Measurements from ENCODE around the gene MAPKAP1.

Gene MAPKAP1

DNA sequence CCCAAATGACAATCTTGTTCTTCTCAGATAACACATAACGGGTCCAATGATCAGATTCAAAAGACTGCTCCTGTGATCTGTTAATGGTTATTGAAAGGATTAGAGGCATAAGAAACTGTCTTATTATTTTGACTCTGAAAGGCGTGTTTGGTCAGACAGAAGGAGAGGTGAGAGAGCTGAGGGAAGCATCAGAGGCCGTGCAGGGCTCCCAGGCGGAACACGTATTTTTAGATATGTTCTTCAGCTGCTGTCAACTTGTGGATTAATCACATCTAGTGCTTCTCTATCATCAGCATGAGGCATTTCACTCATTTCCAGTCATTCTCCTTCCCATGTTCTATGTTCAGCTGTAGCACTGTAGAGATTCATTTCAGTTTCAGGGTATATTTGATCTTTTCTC, 199.8 kb downstream of the MAPKAP1 start:
- DNase-seq: no peak

DNA sequence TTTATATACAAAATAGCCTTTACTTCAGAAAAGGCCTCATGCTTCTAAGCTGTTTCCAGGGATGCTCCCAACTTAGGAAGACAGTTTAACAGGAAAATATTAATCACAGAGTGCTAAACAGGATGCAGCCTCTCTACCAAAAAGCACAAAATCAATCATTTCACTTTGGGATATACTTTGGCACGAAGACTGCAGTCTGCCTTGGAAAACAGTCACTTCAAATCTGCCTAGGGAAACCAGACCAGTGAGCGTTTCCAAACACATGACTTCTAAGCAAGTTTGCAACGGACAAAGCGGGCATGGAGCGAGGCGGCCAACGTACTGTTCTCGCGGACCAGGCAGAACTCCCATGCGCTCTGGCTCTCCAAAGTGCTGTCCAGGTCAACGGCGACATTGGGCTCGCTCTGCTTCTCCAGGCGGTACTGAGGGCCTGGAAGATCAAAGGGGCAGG, 201.0 kb downstream of the MAPKAP1 start:
- DNase-seq: no peak

DNA sequence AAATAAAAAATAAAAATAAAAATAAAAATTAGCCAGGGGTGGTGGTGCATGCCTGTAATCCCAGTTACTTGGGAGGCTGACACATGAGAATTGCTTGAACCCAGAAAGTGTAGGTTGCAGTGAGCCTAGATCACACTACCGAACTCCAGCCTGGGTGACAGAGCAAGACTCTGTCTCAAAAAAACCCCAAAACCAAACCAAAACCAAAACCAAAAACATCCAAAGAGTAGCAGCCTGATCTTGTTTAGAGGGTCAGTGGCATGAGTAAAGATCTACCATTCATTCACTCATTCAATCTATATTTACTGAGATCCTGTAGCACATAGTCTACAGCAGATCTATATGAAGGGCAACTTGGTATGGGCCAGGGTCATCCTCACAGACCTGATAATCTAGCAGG, 202.4 kb downstream of the MAPKAP1 start:
- DNase-seq: no peak

DNA sequence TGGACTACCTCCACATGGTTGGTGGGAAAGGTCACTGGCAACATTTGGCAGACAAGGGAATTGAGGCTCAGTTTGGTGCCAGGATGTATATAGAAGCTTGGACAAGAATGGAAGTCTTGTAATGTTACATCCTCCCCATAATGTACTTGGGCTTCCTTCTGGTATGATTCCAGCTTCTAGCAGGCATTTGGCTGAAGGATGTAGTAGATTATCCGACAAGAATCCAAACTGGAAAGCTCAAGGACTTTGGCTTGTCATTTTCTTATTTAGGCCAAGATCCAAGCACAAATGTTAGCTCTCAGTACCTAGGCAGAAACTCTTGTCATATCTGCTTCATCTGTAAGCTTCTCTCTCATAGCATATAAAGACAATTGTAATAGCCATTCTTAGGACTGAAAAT, 209.1 kb downstream of the MAPKAP1 start:
- no peak for DNase-seq

DNA sequence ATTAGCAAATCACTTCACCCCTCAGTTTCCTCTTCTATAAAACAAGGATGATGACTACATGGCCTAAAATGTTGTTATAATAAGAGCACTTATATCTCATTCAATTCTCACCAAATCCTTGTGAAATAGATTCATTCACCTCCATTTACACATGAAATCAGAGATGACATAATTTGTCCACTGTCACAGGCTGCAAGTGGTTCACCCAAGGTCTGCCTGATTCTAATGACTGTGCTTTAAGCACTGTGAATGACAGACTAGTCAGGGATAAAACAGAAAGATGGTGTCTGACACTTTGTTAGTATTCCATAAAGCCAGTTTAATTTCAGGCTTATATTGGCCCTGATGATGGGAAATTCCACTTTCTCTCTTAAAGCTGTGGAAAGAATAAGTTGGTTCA, 209.5 kb downstream of the MAPKAP1 start:
- DNase-seq: no peak

DNA sequence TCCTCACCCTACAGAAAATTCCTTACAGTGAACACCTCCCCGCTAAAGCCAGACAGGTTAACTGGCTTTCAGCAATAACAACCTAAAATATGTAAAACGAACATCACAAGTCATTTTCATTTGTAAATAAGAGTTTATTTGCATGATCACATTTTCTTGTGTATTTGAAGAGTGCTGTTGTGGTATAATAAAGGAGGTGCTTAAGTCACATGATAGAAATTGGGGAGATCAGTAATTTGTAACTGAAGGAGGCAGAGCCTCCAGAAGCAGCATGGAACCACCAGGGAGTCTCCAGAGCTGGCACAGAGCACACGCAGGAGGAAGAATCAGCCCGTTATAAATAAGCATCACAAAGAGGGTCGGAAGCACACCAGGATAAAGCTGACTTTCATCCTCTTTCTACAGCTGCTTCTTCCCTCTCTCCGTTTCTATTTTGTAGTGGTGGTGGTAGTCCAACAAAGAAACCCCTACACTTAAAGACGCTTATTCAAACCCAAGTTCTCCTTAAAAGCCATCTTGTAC, 210.6 kb downstream of the MAPKAP1 start:
- no peak for DNase-seq

DNA sequence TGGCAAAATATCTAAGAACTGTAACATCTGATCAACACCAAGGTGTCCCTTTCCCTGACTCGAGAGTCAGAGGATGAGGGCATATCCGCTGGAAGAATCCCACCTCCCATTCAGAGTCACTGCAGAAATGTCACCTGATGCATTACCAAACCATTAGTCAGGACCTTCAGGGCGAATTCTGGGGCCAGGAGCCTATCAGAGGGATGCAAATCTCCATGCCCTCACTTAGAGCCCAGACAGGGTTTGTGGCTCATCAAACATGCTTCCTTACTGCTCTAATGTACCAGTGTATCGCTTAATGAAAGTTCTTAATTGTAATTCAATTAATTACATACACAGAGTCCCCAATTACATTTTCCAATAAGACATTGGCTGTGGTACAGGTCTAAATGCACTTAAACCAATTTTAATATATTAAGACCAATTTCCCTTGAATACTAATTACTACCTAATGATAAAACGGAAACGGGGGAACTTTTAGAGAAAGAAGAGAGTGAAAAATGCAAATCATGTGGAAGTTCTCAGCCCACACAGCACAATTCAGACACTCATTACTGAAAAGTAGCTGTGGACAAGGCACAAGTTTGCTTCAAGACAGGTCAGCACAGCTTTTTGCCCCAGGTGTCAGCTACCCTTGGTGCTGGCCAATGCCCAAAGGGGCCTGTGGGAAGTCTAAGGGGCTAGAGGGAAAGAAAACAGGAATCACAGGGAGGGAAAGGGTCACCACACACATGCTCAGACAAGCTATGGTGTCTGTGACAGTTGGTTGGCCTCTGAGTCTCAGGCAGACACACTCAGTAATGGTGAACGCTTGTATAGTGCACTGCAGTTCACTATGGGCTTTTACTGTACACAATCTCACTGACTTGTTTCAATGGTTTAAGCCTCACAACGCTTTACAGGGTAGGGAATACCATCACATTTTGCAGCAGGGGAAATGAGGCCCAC, 211.6 kb downstream of the MAPKAP1 start:
- no peak for DNase-seq

DNA sequence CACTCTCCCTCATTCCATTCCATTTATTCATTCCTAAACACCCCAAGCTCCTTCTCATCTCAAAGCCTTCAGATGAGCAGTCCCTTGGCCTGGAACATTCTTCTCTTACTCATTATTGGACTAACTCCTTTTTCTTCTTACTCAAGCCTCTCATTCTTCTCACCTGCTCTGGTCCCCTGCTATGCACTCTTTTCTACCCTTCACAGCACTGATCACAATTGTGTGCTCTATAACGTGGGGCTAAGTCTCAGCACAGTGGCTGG, 212.4 kb downstream of the MAPKAP1 start:
- no peak for DNase-seq

DNA sequence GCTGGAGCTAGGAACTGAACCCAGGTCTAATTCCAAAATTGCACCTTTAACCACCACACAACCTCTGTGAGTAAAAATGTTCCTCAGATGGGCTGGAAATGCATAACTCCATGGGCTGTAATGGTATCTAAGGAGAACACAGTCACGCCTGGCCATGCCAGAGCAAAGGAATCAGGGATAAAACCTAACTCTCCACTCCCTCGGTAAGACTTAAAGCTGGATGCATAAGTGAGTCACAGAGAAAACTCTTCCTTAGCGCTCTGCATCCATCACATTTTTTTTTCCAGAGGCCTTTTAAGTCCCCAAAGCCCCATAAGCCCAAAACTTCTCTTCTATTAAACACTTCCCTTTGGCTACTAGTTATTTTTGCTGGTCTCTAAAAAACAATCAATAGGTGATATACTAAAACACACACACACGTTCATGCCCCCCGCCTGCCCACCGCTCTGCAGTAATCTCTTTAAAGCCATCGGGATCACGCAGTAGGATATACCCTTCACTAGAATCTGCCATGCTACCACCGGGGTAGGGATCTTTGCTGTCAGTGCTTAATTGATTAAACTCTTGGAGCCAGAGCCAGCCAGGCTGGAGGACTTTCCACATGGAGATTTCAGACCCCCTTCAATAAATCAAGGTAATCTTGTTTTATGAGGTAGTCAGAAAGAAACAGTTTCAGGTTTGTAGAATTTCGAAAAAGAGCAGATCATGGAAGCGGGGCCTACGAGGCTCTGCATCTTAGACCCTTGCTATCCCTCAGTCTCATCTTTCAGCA, 212.9 kb downstream of the MAPKAP1 start:
- no peak for DNase-seq

DNA sequence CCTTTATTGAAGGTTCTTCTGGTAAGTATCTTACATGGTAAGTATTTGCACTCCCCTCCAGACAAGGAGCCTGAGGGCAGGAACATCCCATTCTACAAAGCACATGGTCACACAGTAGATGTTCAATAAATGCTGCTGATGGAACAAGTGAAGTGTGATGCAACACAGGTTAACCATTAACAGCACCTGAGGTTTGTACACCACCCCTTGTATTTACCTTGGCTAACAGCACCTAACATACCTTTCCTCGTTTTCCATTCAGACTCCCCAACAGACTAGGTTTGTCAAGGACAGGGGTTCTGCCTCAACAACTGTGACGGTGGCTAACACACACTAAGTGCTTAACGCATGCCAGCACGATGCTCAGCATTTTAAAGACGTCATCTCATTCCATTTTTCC, 213.6 kb downstream of the MAPKAP1 start:
- no peak for DNase-seq

DNA sequence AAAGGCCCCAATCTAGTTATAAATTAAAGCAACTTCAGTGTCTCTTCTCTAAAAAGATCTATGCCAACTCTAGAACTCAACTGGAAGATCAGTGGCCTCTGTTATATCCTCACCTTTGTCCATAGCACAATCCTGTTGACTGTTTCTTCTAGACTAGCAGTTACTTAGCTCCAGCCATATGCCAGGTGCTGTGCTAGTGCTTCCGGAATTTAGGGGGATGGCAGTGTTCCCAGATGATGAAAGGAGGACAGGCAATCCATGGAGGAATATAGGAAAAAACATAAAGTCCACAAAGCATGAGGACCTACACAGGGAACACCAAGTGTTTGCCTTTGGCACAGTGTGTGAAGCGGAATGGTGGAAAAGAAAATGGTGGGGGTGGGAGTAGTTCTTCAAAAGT, 214.3 kb downstream of the MAPKAP1 start:
- no peak for DNase-seq

DNA sequence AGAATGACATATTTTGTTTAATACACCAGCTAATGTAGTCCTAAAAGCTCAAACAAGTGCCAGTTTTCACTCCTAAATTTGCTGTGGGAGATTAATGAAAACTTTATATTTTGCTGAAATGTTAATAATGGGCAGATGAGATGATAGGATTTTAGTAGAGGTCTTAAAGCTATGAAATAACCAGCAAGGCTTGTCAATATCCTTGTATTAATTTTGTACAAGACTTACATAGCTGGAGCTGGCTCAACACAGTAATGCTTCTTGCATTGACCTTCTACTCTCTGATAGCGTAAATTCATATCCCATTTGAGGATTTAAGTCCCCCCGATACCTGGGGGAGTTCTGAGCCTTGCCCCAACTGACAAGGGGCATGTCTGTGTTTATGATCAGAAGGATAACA, 219.2 kb downstream of the MAPKAP1 start:
- DNase-seq: no peak

DNA sequence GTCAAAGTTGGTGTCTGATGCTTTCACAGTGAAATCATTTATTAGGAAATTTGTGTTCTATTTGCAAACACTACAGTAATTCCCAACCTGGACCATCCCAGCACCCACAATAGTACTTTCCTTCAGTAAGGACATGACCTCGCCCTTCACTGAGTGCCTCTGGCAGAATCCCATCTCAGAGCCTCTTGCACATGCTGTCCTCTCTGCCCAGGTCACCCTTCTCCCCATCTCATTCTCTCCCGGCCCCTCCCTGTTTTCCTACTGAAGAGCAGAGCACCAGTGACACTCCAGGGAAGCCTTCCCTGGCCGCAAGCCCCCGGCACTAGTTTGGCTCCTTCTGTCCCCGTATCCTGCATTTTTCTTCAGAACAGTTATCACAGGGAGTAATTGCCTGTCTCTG, 220.4 kb downstream of the MAPKAP1 start:
- no peak for DNase-seq

DNA sequence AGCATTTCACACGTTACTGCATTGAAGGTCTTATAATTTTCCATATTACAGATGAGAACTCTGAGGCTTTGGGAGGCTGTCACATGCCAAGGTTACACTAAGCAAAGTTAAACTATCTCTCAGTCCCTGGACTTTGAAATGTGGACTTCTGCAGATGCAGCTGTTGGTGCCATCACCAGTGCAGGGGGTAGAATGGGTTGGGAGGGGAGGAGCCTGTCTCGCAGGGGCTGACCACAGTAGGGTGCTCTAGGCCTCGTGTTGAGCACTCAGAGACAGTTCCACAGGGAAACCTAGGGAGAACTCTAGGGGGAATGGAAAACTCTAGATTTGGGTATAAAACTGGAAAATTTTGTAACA, 220.9 kb downstream of the MAPKAP1 start:
- DNase-seq: no peak

DNA sequence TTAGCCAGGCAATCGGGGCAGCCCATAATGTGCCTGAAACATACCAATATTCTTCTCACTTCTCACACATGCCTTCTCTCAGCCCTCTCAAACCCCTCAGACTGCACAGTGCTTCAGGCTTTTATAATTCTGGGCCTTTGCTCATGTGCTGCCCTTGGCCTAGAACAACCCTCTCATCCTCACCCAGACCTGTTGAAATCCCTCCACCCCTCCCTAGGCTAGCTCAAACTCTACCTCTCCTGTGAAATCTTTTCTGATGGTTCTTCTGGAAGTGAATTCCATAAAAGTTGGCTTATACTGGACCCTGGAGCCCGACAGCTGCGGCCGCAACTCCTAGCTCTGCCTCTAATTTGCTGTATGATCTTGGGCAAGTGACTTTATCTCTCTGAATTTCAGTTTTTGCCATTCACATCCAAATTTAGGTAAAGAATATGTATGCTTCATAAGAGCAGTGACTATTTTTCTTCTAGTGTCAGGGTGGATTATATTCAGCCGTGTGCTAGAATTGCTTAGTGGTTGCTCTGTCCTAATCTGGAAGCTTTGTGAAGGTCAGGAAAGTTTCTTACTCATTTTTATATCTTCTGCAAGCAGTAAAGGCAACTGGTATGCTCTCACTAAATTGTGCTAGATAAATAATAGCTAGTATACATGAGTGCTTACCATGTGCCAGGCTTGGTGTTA, 221.4 kb downstream of the MAPKAP1 start:
- DNase-seq: no peak

DNA sequence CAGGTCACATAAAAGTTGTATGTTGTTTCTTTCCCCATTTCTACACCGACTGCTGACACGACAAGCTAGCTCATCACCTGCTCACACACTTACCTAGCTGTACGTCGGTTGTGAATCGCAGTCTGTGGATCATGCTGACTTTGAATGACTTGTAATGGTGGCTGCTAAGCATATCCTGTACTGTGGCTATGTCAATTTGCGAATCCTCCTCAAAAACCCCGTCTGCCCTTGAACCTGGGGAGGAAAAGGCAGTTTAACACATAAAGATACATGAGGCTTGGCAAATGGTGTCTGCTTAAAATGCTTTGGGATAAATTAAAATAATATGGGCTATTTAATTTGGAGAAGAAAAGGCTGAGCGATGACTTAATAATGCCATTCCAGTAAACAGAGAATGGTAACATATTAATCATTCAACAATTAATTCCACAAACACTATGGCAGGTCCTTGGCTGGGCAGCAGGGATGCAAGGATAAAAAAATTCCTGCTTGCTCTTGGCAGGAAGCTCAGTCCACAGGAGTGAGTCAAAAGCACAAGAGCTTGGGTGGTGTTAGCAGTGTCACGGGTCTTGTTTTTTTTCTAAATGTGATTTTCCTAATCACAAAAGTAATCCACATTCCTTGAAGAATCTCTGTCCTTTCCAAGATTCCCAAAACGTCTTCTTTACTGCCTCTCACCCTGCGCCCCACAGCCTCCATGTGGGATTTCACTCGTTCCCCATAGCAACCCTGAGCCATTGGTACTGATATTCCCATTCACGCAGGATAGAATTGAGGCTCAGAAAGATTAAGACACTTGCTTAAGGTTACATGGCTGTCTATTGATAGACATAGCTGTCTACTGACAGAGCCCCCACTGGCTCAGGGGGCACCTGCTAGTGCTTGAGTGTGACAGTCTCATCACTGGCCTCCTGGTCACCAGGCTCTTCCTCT, 222.4 kb downstream of the MAPKAP1 start:
- DNase-seq: no peak

DNA sequence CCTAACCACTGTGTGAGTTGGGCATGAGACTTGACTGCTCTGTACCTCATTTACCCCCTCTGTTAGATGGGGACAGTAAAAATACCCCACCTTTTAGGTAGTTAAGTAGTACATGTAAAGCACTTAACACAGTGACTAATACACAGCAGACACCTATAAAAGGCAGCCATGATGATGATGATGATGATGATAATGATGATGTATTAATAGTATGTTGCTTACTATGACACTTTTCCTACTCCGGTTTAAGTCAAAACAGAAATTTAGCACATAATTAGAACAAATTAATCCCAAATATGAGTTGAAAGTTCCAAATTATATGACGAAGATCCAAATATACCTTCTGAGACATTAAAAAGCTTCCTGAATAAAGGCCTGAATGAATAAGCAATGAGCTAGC, 223.3 kb downstream of the MAPKAP1 start:
- DNase-seq: no peak

DNA sequence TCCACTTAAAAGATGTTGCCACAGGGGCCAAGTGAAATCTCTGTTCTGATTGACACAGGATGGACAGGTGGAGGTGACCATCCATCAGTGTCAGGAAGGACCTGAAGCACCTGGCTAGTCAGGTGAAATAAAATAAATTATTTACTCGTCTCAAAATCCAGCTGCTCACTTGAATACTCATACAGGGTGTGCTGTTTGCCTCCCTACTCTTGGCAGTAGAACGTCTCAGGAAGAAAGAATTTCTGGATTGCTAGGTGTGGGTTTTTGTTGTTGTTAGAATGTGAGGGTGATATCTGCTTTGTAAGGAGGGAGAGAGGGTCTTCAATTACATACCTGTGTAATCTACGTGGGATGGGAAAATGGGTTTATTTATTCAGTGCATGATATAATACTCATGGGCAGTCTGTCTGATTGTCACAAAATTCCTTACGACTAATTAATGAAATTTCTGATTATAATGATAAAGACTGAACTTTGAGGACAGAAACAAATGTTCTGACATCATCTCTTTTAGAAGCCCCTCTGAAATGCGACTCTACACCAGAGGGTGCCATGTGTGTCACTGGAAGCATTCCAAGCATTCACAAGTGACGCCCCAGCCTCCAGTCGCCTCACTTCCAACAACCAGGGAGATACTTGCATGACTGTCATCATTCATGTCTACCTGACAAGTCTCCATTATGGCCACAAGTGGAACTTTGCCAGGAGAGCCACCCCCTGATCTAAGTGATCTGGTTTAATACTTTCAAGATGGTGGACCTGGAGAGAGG, 227.0 kb downstream of the MAPKAP1 start:
- DNase-seq: no peak

DNA sequence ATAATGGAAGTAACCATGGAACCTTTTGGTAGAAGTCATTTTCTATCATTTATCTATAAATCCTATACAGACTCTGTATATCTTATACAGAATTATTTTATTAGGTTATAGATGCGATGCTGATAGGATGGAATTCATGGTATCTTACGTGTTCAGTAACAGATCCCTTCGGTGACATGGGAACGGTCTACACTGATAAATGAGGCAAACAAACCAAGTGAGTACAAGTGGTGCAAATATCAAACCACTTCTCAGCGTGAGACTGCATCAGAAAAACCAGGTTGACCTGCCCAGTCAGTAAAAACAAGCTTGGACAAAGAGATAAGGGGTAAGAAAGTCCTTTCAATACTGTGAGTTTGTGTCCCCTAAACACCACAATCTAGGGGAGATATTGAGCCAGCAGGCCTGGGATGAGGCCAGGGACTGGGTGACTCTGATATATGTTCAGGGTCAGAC, 229.9 kb downstream of the MAPKAP1 start:
- no peak for DNase-seq

DNA sequence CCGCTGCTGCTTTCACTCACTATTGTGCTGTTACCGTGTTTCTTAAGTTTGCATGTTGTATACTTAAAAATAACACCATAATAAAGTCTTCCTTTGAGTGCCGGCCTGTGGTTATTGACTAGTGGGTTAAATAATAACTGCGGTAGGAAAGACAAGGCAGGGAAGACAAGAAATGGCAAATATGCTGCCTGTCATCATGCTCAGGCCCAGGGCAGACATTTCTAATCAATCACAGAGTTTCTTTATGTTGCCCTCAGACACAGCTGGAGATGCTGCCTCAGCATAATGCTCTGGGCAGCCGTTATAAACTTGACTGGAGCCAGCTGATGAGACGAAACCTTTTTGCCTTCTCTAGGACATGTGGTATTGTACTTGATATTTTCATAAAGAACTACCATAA, 230.4 kb downstream of the MAPKAP1 start:
- no peak for DNase-seq

DNA sequence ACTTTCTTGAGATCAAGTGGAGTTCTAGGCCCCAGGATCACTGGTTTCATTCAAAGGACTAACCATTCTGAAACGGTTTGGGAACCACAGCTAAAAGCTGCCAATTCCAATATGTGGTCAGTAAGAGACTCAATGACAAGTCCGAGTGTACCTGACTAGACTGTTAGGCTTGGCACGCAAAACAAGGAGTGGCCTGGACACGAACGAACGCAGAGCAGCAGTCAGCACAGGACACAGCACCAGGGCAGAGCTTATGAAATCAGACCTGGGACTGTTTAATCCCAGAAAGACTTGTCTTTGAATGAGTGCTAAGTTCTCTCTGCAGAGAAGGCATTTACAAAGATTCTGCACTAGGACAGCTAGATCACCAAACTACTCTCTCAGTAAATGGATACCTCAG, 231.6 kb downstream of the MAPKAP1 start:
- no peak for DNase-seq

Data from activated effector memory CD4-positive, alpha-beta T cell treated with anti-CD3 and anti-CD28 coated beads, Interleukin-2, amount 50 U/mL, for 16 hours (primary cell).